DND-41 (cell line): ENCODE data around the gene MAPKAPK3.
A peak's percentile ranks its signal among the peaks of the same experiment; 100 is the strongest.

Experiments used
- ATAC-seq: fragments of 200-7000 bp; cut with Tn5 transposase; 3 replicates; pipeline ENCODE4 v1.9.1; 2021; ENCODE audit warnings: low read depth; ENCODE audit not compliant: insufficient read depth
- DNase-seq: peaks from one replicate; pipeline ENCODE4 v3.0.0-alpha.2; 2020
- H2AFZ ChIP-seq: 2 replicates; pipeline ENCODE4 v1.6.0; 2012; ENCODE audit warnings: low read depth, low read length
- H3K27ac ChIP-seq: 2 replicates; pipeline ENCODE4 v1.5.1; 2012; ENCODE audit warnings: low read length, inconsistent platforms
- H3K27me3 ChIP-seq: fragments of 200-600 bp; sonication (generic); 2 replicates; pipeline ENCODE4 v1.6.0; 2012; ENCODE audit warnings: low read length, mild to moderate bottlenecking, inconsistent platforms; ENCODE audit not compliant: insufficient read depth, poor library complexity
- H3K36me3 ChIP-seq: 2 replicates; pipeline ENCODE4 v1.5.1; 2012; ENCODE audit warnings: low read length, inconsistent platforms; ENCODE audit not compliant: insufficient read depth
- H3K4me1 ChIP-seq: 2 replicates; pipeline ENCODE4 v1.5.1; 2012; ENCODE audit warnings: mild to moderate bottlenecking, low read length; ENCODE audit not compliant: insufficient read depth
- H3K4me2 ChIP-seq: 2 replicates; pipeline ENCODE4 v1.6.0; 2012; ENCODE audit warnings: mild to moderate bottlenecking, moderate library complexity, low read length, inconsistent platforms; ENCODE audit not compliant: insufficient read depth
- H3K4me3 ChIP-seq, 2 experiments: fragments of 200-600 bp in 1 of 2; shearing (Covaris generic) in 1 of 2; 2 replicates each; pipeline ENCODE4 v1.5.1; 2012 to 2016; ENCODE audit warnings: inconsistent platforms in 2 of 2, low read length in 2 of 2, mild to moderate bottlenecking in 2 of 2, low read depth in 1 of 2, moderate library complexity in 1 of 2
- H3K79me2 ChIP-seq: 2 replicates; pipeline ENCODE4 v1.6.0; 2012; ENCODE audit warnings: low read length, inconsistent platforms; ENCODE audit not compliant: insufficient read depth
- H3K9ac ChIP-seq: 2 replicates; pipeline ENCODE4 v1.6.0; 2012; ENCODE audit warnings: low read depth, mild to moderate bottlenecking, inconsistent platforms, low read length, moderate library complexity
- H3K9me3 ChIP-seq: 2 replicates; pipeline ENCODE4 v1.5.1; 2012; ENCODE audit warnings: low read length, moderate library complexity, mild to moderate bottlenecking, inconsistent platforms; ENCODE audit not compliant: insufficient read depth, severe bottlenecking
- H4K20me1 ChIP-seq: 2 replicates; pipeline ENCODE4 v1.6.0; 2012; ENCODE audit warnings: low read length; ENCODE audit not compliant: insufficient read depth
- CTCF ChIP-seq: IDR thresholded peaks from 2 replicates; pipeline ENCODE4 v1.5.1; 2012; ENCODE audit warnings: borderline replicate concordance, low read length, moderate library complexity, mild to moderate bottlenecking; ENCODE audit not compliant: poor library complexity, severe bottlenecking; ENCODE audit errors: extremely low read depth
- EZH2 ChIP-seq: IDR thresholded peaks from 3 replicates; pipeline ENCODE4 v1.6.1; 2012; ENCODE audit warnings: borderline replicate concordance, low read depth, mild to moderate bottlenecking, moderate library complexity, low read length, inconsistent platforms; ENCODE audit not compliant: severe bottlenecking

Gene MAPKAPK3

GRCh38 chr3:50623840-50624474, 7.0 kb downstream of the MAPKAPK3 start:
- Histone ChIP-seq H3K9me3 (no peaks in the 10 kb centered on the region), H3K4me3 (peak overlapping the region in 1 of 2 experiments; percentile 45; a peak in 2 of 4 replicates), H3K4me2 (peak overlapping the region; percentile 56), H4K20me1 (peaks cover 38% of the 10 kb centered on the region), H3K4me1 (peaks cover 100% of the 10 kb centered on the region), H3K79me2 (peaks cover 99% of the 10 kb centered on the region), H3K27me3 (no peaks in the 10 kb centered on the region), H2AFZ (no peak overlapping the region), H3K27ac (peak overlapping the region; percentile 98), H3K36me3 (peaks cover 90% of the 10 kb centered on the region), H3K9ac (peak overlapping the region; percentile 56)
- ATAC-seq (peak; percentile 75), DNase-seq (peak; percentile 91)
- no peak for TF ChIP-seq CTCF
- no peak for TF ChIP-seq EZH2

- H4K20me1 ChIP-seq: peaks cover 45% of the 10 kb centered on the region
- peak overlapping the region; percentile 56 for H3K9ac ChIP-seq
- H3K27me3 ChIP-seq: no peaks in the 10 kb centered on the region
- no peaks in the 10 kb centered on the region for H3K9me3 ChIP-seq
- peak overlapping the region; percentile 98 for H3K27ac ChIP-seq
- H3K36me3 ChIP-seq: peaks cover 90% of the 10 kb centered on the region
- H2AFZ ChIP-seq: no peak overlapping the region
- H3K79me2 ChIP-seq: peaks cover 99% of the 10 kb centered on the region
- no peak for TF ChIP-seq CTCF
- no peak for TF ChIP-seq EZH2
- ATAC-seq: no peak
- no peak for DNase-seq
- peaks cover 100% of the 10 kb centered on the region for H3K4me1 ChIP-seq
- H3K4me2 ChIP-seq: peak overlapping the region; percentile 56
- peak overlapping the region in 1 of 2 experiments; percentile 45; a peak in 2 of 4 replicates for H3K4me3 ChIP-seq
Measured at GRCh38 chr3:50624634-50625033, 7.7 kb downstream of the MAPKAPK3 start.

- H3K27ac ChIP-seq: peak overlapping the region; percentile 98
Measured at GRCh38 chr3:50625231-50626182, 8.6 kb downstream of the MAPKAPK3 start.

More at GRCh38 chr3:50625231-50626182, 8.6 kb downstream of the MAPKAPK3 start:
- Histone ChIP-seq H3K9me3 (no peaks in the 10 kb centered on the region), H3K79me2 (peaks cover 99% of the 10 kb centered on the region), H3K4me1 (peaks cover 100% of the 10 kb centered on the region), H4K20me1 (peaks cover 53% of the 10 kb centered on the region), H3K9ac (peak overlapping the region; percentile 56), H2AFZ (no peak overlapping the region), H3K36me3 (peaks cover 90% of the 10 kb centered on the region), H3K4me2 (peak overlapping the region; percentile 56), H3K27me3 (no peaks in the 10 kb centered on the region), H3K4me3 (peak overlapping the region in 1 of 2 experiments; percentile 45; a peak in 2 of 4 replicates)
- DNase-seq (peak; percentile 56), ATAC-seq (no peak)
- no peak for TF ChIP-seq CTCF
- no peak for TF ChIP-seq EZH2
